GM21447 (cell line): ENCODE data around the gene CCND1.

Experiments
- ATAC-seq: cut with Tn5 transposase; IDR thresholded peaks from one replicate; pipeline ENCODE4 v1.9.1; 2021; ENCODE audit not compliant: unreplicated experiment

Gene CCND1

DNA sequence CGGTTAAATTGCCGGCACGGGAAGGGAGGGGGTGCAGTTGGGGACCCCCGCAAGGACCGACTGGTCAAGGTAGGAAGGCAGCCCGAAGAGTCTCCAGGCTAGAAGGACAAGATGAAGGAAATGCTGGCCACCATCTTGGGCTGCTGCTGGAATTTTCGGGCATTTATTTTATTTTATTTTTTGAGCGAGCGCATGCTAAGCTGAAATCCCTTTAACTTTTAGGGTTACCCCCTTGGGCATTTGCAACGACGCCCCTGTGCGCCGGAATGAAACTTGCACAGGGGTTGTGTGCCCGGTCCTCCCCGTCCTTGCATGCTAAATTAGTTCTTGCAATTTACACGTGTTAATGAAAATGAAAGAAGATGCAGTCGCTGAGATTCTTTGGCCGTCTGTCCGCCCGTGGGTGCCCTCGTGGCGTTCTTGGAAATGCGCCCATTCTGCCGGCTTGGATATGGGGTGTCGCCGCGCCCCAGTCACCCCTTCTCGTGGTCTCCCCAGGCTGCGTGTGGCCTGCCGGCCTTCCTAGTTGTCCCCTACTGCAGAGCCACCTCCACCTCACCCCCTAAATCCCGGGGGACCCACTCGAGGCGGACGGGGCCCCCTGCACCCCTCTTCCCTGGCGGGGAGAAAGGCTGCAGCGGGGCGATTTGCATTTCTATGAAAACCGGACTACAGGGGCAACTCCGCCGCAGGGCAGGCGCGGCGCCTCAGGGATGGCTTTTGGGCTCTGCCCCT lies 529 bp upstream of the CCND1 start:
- no peak for ATAC-seq

DNA sequence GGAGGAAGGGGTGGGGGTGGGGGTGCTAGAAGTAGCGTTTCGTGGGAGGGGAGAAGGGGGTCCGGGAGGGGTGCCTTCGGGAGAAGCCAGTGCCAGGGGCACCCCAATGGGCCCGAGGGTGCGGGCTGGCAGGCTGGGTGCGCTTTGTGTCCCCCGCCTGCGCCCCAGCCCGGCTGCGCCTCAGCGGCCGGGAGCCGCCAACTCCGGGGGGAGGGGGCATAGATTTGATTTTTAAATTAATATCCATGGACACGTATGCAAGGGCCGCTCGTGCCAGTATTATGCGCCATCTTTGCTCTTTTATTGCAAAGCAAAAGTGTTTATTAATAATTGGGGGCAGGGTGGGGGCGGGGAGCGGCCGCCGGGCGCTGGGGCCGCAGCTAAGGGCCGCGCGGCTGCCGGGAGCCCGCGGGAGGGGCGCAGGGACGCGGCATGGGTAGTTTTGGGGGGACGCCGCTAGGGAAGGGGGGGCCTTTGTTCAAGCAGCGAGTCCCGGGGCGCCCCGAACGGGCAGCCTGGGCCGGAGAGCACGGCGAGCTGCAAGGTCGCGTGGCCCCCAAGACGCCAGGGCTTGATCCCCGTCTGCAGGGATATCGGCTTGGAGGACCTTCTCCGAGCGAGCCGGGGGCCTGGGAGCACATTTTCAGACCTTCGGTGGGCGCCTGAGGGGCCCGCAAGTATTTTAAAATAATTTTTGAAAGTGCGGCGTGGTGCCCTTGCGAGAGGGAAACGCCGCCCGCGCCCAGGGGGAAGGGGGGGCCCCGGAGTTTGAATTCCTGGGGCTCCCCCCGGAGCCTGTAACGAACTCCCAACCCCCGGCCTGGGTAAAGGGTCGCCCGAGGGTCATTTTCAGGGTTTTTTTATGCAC lies 959 bp downstream of the CCND1 start:
- no peak for ATAC-seq

DNA sequence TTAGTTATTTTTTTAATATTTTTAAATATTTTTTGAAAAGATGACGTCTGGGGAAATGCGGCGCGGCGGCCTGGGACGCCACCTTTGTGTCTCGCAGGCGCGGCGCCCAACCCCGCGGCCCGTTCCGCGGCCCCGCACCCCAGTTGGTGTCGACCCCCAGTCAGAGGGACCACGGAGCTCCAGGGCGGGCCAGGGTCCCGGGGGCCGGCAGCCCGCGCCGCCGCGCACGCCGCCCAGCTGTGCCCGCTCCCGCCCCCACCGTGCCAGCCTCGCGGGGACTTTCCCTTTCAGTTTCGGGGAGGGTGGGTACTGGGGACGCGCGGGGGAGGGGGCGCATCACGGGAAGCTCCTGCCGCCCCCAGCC lies 1.6 kb downstream of the CCND1 start:
- ATAC-seq = no peak

DNA sequence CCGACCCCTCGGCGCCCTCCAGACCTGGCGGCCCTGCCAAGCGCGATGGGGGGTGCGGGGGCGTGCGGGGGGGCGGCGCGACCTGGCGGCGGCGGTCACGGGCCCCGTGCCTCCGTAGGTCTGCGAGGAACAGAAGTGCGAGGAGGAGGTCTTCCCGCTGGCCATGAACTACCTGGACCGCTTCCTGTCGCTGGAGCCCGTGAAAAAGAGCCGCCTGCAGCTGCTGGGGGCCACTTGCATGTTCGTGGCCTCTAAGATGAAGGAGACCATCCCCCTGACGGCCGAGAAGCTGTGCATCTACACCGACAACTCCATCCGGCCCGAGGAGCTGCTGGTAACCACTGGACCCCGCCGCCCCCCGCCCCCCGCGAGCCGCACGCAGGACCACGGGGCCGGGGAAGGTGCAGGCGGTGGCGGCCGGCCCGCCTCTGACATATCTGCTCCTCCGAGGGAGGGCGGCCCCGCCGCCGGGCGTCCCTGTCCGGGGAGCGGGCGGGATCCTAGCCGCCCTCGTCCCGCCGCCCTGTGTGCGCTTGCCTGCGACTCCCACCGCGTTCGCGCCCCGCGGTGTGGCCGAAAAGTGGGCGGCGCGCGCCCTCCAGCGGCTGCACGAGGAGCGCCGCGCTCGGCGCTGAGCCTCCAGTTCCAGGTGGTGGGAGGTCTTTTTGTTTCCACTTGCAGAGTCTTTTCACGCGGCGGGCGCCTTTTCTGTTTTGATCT lies 2.1 kb downstream of the CCND1 start:
- ATAC-seq = no peak

DNA sequence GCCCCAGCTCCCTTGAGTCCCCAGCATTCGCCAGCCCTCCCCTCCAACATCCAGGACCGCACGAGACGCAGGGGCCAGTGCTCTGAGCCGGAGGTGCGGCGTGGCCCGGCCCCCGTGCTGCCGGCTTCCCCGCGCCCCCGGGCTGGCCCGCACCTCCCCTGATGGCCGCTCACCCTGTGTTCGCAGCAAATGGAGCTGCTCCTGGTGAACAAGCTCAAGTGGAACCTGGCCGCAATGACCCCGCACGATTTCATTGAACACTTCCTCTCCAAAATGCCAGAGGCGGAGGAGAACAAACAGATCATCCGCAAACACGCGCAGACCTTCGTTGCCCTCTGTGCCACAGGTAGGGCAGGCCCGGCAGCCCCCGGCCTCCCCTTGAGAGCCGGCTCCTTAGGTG lies 2.7 kb downstream of the CCND1 start:
- ATAC-seq = no peak

DNA sequence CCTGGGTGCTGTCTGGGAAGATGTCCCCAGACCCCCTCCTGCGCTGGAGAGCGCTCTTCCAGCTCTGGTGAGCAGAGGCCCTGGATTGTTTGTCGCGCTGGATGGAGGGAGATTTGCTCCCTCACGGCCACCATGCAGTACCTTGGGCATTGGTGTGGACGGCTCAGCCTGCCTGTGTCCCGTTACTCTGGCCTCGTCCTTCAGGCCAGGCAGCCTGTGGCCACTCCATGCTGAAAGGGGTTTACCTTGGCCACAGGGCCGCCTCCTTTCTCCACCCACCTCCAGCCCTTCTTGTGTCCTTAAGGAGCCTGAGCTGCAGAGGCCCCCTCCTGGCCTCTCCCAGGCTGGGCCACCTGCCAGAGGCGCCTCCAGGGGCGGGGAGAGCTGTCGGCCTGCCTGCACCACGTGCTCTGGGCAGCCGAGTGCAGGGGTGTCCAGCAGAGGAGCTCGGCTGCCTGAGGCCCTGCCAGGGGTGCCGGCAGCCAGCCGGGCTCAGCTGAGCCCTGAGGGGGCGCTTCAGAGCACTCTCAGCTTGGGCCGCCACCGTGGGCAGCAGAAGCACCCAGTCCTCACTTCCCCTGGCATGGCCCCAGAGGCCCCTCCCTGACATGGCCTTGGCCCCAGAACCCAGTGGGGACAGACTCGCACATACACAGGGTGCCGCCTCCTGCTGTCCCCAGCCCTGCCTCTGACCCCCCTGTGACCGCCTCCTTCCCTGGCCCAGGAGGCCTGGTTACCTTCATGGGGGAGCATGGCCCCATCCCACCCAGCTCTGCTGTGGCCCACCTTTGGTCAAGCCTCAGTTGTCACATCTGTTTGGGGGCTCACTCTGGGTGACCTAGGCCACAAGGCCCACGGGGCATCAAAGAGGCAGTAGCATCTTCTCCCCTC lies 3.4 kb downstream of the CCND1 start:
- no peak for ATAC-seq

DNA sequence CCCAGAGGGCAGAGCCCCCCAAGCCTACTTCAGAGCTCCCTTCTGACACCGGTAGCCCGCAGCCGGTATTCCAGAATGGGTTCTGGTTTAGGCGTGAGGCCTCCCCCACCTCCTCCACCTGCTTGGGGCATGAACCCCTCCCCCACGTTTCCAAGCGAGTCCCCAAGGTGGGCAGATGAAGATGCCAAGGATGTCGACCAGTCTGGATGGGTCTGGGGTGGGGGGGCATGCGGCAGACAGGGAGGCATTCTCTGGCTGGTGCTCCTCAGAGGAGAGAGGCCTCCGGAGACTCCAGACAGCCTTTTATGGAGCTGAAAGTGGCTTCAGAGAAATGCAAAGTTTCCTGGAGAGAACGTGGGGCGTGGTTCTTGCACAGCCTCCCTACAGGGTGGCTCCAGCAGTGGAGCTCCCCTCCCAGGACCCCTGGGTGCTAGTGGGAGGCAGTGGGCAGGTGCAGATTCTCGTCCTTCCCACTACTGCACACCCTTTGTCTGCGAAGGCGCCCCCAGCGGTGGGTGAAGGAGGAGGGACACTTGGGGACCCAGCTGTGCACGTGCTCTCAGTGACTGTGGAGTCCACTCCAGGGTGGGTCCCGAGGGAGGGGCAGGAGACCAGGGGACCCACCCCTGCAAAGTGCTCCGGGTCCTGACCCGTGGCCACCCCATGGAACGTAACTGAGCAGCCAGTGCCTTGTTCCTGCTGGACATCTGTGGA lies 4.2 kb downstream of the CCND1 start:
- no peak for ATAC-seq

DNA sequence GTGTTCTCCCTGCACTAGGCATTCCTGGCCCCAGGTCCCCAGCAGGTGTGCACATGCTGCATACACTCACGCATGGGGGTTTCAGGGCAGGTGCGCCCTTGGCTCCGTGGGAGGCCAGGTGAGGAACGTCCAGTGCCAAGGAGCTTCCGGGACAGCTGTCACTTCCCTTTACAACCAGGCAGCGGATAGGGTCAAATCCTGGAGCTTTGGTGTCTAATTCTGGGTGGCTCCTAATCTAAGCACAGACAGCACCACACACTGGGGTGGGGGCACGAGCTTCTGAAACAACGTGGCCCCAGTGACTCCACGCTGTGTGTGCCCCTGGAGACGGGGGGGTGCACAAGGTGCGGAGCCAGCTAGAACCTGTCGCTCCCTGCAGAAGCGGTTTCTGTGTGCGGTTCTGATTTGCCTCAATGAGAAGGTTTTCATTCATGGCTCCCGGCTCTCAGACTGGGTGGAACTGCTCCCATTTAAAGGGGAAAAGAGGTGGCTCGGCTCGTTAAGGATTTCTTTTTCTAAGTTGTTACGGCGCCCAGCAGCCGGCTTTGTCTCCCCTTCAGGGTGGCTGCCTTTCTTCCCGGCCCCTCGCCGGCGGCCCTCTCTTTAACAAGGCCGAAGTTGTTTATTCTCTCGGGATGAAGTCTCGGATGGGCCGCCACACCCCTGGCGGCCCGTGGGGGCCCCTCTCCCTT lies 5.0 kb downstream of the CCND1 start:
- no peak for ATAC-seq

DNA sequence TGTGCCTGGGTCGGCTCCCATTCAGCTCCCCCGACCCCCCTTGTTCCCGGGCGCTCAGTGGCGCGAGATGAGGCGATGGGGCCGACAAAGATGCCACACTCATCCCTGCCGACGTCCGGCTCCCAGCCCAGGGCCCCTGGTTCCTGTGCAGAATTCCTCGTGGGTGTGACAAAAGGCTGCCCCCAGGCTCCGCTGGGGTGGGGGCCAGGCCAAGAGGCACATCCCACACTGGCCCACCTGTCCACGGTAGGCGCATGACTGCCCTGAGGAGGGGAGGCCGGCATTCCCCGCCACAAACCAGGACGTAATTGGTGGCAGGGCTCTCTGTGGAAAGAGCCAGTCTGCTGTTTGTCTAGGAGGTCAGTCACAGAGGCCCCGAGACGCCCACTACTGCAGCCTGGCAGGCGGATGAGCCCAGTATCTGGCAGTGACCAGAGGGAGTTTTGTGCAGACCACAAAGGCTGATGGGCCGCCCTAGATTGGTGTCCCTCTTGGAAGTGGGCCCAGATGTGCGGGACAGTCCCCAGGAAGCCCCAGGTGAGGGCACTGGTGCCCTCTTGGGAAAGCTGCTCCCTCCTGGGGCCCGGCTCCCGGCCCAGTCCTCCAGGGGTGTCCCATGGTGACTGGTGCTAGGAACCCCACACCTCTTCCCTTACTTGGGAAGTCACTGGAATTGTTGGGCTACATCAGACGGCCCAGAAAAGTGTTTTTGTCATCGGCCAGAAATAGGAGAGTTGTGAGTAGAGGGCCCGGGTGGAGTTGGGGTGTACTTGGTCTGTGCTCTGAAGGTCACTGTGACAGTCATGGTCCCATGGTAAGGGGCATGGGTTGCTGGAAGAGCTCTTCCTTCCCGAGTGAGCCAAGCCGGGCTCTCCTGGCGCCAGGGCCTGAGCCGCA lies 5.8 kb downstream of the CCND1 start:
- ATAC-seq = no peak

DNA sequence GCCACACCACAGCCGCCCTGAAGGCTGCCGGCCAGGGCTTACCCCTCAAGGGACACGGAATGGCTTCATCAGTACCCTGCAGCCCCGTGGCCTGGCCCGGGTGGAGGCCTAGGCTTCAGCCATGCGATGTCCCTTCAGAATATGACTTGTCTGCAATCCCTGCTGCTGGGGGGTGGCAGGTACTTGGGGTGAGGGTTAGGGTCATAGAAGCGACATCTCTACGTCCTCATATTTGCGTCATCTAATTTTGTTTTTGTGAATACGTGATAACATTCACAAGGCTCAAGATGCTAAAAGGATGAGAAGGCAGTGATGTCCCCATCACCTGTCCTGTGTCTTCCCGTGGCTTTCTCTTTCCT lies 6.4 kb downstream of the CCND1 start:
- ATAC-seq = no peak

DNA sequence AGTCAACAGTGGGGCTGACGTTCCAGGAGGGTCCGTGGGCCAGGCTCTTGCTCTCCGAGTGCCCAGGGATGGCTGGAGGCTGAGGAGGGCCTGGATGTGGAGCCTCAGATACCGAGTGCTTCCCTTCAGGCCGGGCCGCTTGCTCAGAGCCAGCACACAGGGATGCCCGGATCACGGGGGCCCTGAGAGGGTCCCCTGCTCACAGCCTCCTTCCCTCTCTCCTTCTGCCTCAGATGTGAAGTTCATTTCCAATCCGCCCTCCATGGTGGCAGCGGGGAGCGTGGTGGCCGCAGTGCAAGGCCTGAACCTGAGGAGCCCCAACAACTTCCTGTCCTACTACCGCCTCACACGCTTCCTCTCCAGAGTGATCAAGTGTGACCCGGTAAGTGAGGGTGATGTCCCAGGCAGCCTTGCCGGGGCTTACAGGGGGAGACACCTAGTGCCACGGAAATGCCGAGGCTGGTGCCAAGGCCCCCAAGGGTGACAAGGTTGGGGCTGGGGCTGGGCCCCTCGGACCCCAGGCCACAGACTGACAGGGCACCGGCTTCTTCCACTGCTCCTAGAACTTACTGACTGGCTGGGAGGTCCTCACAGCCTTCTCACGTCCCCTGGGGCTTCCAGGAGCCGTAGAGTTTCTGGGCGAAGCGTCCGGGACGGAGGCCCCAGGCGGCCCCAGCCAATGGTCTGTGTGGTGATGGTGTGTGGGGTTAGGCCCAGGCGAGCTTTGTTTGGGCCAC lies 7.0 kb downstream of the CCND1 start:
- ATAC-seq = no peak

DNA sequence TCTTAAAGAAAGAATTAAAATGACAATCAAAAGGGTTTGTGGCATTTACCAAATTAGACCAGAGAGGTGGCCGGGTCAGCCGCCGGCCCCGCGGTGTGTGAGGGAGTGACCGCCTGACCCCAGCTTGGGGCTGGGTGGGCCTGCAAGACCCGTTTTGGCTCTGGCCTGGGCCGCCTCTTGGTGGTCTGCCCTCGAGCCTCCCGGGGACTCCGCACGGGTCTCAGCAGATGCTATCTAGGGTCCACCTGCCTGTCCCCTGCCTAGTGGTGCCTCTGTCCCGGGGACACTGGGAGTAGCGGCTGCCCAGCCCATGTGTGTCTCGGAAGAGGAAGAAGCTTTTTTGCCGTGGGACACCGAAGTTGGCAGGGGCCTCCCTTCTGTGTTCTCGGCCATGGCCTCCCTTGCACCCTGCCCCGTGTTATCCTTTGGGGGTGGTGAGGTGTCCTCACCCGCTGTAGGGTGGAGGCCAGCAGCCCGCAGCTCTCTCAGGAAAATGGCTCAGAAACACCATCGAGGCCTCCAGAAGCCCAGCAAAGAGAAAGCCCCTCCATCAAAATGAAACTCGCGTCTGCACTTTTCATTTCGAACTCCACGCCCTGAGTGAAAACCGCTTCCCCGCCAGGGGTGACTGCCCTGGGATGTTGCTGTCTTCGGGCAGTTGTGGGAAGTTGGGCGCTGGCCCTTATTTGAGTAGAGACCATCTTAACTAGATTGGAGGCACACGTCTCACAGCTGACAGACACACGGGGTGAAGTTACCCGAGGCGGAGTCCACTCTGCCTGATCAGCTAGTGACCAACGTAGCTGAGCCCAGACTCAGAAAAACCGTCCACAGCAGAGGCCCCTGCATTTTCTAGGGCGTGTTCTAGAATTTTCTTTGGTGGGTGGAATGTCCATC lies 8.0 kb downstream of the CCND1 start:
- no peak for ATAC-seq

DNA sequence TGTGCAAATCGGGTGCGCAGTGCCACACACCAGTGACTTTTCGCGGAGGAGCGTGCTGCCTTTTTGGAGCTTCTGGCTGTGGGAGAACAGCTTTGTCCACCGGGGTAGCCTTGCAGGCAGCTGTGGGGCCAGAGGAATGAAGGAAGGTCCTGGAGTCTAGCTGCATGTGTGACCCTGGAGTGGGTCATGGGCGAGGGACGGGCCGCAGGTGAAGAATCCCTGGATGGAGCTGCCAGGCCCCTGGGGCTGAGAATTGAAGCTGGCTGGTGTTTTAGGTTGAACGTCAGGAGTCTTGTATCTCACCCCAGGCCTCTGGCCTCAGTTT lies 8.6 kb downstream of the CCND1 start:
- ATAC-seq = no peak

DNA sequence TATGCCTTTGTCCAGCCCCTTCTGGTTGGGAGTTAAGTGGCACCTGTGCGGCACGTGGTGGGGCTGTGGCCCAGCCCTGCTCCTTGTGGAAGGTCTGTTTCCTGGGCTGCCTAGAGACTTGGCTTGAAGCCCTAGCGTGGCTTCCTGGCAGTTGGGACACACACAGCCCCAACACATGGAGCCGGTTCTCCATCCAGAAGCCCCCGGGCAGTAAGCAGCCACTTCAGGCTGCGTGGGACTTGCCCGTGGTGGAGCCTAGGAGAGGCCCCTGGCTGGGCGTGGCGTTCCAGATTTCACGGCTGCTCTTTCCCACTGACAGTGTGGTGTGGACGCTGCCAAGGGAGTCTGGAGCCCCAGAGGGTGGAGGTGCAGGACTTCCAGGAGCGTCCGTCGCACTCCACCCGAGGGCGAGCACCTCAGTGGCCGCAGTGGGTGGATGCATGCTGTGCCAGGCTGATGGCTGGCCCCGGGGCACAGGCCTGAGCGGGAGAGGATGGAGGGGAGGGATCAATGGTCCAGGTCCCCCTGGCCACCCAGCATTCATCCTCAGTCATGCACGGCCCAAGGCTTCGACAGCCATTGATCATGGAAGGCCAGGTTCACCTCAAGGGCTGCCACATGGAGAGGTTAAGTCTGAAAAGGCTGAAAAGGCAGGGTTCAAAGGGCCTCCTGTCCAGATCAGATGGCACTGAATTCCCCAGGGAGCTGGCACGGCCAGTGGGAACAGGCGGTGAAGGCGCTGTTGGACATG lies 9.3 kb downstream of the CCND1 start:
- no peak for ATAC-seq

DNA sequence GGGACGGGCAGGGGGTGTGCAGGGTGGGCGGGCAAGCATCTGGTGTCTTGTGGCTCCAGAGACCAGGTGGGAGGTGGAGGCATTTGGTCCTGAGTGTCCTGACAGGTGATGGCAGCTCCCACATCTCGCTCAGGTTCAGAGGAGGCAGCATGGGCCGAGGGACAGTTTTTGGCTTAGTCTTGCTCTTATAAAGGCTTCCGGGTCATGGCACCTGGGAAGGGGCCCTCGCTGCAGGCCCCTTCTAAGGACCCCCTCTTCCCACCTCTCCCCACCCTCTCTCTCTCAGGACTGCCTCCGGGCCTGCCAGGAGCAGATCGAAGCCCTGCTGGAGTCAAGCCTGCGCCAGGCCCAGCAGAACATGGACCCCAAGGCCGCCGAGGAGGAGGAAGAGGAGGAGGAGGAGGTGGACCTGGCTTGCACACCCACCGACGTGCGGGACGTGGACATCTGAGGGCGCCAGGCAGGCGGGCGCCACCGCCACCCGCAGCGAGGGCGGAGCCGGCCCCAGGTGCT lies 9.9 kb downstream of the CCND1 start:
- ATAC-seq = no peak
